ENCODE results near the gene NRXN3. TPM values are rescaled to one million over a fixed set of nuclear protein-coding genes. Genes with fewer than 3 reads are reported as not detected.

Gene NRXN3
- total and polyA plus RNA-seq, 2 of the 13 experiments (the other 11 are each of a cell fraction or from before 2014, with no cell fraction given) = 0.03 TPM; not detected in 1

- Histone ChIP-seq H3K79me2 (ENCODE audit: insufficient read depth, low read length) (no peaks in the 10 kb centered on the region), H2AFZ (ENCODE audit: low read length) (no peak overlapping the region), H4K20me1 (ENCODE audit: insufficient read depth, low read length) (no peaks in the 10 kb centered on the region), H3K4me2 (ENCODE audit: low read depth, low read length) (no peak overlapping the region), H3K27ac (ENCODE audit: extremely low read length, insufficient read depth, low read length) (no peak overlapping the region), H3K9me3 (ENCODE audit: low read length) (peaks cover 76% of the 10 kb centered on the region), H3K4me3 (replicated peaks in 1 of 3; ENCODE audit: insufficient read depth in 1 of 3, low read depth in 2 of 3, low read length in 3 of 3) (no peak overlapping the region), H3K9ac (ENCODE audit: insufficient read depth, low read depth, low read length) (no peak overlapping the region), H3K36me3 (replicated peaks in 1 of 2; ENCODE audit: control insufficient read depth in 1 of 2, insufficient read depth in 2 of 2, low read length in 2 of 2) (no peaks in the 10 kb centered on the region), H3K4me1 (ENCODE audit: insufficient read depth, low read length) (no peaks in the 10 kb centered on the region), H3K27me3 (ENCODE audit: control insufficient read depth in 1 of 2, insufficient read depth in 2 of 2, low read length in 2 of 2) (no peaks in the 10 kb centered on the region; a peak in 1 of 5 replicates)
- intact Hi-C loops (cut with micrococcal nuclease; ENCODE audit: unreplicated experiment) = no loop called here
- TF ChIP-seq GTF3A (CRISPR knock-in tag; conservative IDR thresholded peaks at IDR 0.05) (no peak), ZNF564 (CRISPR knock-in tag; IDR thresholded peaks at IDR 0.05) (no peak), USF2 (IDR thresholded peaks at IDR 0.05; ENCODE audit: low read depth, low read length) (no peak), USF2 (CRISPR knock-in tag; IDR thresholded peaks at IDR 0.05; ENCODE audit: borderline replicate concordance) (no peak), SETDB1 (CRISPR knock-in tag; IDR thresholded peaks at IDR 0.05; ENCODE audit: borderline replicate concordance) (no peak), TP53 (CRISPR knock-in tag; conservative IDR thresholded peaks at IDR 0.05) (no peak), NFATC3 (CRISPR knock-in tag; IDR thresholded peaks at IDR 0.05) (no peak), REL (CRISPR knock-in tag; conservative IDR thresholded peaks at IDR 0.05) (no peak), ELF3 (CRISPR knock-in tag; IDR thresholded peaks at IDR 0.05) (no peak), RAD21 (CRISPR knock-in tag; IDR thresholded peaks at IDR 0.05) (no peak), AHDC1 (CRISPR knock-in tag; IDR thresholded peaks at IDR 0.05; ENCODE audit: borderline replicate concordance) (no peak), HNRNPK (IDR thresholded peaks at IDR 0.05; ENCODE audit: low read depth, low read length, poor library complexity, severe bottlenecking) (no peak), GABPB1 (CRISPR knock-in tag; IDR thresholded peaks at IDR 0.05) (no peak)
- no TSS peak for BruUV-seq (replicated peaks)
- CTCF ChIA-PET (ENCODE audit: low intra/inter-chr PET ratio, low total read pairs) = no interaction called here
- no peak for FAIRE-seq
- in situ Hi-C loops (cut with HindIII; ENCODE audit: extremely low pct_ligation_motif_present, low pct_unique_long_range_greater_than_20kb) = no loop called here
- POLR2A ChIA-PET = no interaction called here
- no peak for DNase-seq (ENCODE audit: low spot score)
- no peak for ATAC-seq
Measured at GRCh38 chr14:79878229-79878628, 1708.1 kb downstream of the NRXN3 start.

Data from HepG2 (cell line).